GM19035 (cell line): Measurements from ENCODE around the gene ILRUN.
"Not testable (repeated sequence)": the region's sequence is repeated elsewhere in the genome, so short reads cannot be mapped to it uniquely, and the experiment has no call there.

ENCODE experiments used
- ATAC-seq: cut with Tn5 transposase; IDR thresholded peaks from one replicate; pipeline ENCODE4 v1.9.1; 2021; ENCODE audit not compliant: unreplicated experiment

Gene ILRUN

DNA sequence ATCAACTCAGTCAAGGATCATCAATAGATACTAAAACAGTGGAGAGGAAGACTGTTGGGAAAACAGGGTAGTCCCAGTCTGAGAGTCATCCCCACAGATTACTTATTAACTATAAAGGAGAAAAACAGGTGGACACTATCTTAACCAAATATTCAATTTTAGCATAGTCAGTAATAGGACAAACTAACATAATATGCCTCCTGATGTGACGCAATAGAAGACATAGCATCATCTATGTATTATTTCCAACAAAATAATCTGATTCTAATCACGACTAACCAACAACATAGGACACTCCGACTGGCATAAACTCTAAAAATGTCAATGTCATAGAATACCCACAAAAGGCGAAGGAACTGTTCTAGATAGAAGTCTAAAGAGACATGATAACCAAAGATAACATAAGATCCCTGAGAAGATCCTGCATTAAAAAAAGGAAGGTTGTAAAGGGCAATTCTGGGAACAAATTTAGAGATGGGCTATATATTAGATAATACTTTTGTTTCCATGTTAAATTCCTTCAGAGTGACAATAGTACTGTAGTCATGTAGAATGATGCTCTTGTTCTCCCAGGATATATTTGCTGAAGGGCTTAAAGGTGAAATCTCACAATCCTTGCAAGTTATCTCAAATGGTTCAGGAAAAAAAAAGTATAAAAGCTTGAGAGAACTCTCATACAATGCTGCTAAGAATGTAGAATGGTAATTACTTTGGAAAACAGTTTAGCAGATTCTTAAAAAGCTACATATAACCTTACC lies 28.9 kb downstream of the ILRUN start:
- ATAC-seq = no peak

DNA sequence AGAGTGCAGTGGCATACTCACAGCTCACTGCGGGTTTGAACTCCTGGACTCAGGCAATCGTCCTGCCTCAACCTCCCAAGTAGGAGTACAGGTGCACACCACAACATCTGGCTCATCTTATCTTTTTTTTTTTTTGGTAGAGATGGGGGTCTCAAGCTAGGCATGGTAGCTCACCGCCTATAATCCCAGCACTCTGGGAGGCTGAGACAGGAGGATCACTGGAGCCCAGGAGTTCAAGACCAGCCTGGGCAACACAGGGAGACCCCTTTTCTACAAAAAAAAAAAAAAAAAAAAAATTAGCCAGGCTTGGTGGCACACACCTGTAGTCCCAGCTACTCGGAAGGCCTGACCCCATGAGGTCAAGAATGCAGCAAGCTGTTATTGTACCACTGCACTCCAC lies 31.5 kb downstream of the ILRUN start:
- no peak for ATAC-seq

DNA sequence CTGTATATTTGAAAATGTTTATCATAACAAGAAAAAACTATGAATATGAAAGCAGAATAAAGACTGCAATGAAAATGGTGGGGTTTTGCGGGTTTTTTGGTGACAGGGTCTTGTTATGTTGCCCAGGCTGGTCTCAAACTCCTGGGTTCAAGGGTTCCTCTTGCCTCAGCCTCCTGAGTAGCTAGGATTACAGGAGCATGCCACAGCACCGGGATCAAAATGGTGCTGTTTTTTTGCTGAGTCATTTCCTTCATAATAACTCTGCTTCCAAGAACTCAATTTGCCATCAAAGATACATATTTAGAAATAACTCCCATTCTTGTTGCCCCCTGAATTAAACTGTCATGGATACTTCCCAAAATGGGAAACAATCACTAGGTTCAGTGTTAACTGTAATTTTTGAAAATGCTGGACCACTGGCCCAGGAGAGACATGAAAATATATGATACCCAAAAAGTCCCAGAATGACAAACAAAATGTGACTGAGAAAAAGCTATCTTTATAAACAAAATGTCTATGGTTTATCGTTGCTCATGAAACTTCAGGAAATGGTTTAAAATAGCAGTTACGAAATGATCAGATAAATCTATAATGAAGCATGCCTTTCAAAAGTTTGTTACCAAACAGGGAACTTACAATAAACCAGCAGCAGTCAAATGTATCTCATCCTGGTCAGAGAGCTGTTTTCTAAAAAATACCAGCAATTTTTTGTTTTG lies 32.2 kb downstream of the ILRUN start:
- ATAC-seq = no peak

DNA sequence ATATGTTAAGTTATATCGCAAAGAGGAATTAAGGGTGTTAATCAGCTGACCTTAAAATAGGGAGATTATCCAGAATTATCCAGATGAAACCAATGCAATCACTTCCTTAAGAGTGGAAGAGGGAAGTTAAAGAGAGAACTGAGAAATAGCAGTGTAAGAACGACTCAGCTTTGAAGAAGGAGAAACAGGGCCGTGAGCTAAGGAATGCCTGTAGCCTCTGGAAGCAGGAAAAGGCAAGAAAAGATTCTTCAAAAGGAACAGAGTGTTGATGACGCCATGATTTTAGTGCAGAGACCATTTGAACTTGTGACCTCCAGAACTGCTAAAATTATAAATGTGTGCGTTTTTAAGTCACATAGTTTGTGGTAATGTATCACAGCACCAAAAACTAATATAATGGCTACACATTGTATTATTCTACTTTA lies 32.7 kb downstream of the ILRUN start:
- ATAC-seq = no peak

DNA sequence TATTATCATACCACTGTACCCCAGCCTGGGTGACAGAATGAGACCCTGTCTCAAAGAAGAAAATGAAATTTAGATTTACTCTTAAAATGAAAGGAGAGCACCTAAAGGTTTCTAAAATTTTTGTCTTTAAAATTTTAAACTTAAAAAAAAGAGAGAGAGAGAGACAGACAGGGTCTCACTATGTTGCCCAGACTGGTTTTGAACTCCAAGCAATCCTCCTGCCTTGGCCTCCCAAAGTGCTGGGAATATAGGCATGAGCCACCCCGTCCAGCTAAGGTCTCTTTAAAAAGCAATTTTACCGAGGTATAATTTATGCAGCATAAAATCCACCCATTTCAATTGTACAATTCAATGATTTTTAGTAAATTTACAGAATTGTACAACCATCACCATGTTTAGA lies 33.2 kb downstream of the ILRUN start:
- ATAC-seq = no peak

DNA sequence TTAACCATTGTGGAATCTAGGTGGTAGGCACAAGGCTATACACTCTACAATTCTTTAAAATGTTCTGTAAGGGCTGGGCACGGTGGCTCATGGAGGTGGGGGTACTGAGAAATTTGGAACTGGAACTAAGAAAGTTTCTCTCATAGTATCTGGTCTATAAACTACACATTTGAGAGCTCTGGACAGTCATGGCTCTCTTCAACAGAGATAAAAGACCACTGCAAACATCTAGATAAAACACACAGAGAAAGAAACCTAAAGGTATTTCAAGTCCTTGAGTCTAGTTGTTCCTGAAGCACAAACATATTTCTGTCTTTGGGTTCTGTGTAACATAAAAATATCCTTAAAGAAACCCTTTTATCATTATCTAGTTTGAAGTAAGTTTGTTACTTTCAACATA lies 35.2 kb downstream of the ILRUN start:
- no peak for ATAC-seq

DNA sequence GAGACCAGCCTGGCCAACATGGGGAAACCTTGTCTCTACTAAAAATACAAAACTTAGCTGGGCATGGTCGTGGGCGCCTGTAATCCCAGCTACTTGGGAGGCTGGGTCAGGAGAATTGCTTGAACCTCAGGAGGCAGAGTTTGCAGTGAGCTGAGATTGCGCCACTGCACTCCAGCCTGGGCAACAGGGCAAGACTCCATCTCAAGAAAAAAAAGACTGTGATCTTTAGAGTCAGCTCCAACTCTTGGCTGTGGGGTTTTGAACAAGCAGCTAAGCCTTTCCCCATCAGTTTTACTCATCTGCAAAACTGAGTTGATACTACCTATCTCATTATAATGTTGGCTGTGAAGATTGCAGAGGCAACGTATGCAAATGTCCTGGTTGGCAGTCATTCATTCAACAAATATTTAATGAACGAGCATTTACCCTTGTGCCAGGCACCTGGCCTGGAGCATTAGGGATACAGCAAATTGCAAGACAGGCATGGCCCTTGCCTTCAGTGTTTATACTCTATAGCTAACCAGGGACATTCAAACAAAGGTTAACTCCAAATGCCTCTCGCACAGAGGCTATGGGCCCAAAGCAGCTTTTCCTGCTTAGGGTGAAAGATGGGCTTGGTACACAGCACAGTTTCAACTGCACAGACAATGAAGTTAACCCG lies 37.8 kb downstream of the ILRUN start:
- ATAC-seq = no peak

DNA sequence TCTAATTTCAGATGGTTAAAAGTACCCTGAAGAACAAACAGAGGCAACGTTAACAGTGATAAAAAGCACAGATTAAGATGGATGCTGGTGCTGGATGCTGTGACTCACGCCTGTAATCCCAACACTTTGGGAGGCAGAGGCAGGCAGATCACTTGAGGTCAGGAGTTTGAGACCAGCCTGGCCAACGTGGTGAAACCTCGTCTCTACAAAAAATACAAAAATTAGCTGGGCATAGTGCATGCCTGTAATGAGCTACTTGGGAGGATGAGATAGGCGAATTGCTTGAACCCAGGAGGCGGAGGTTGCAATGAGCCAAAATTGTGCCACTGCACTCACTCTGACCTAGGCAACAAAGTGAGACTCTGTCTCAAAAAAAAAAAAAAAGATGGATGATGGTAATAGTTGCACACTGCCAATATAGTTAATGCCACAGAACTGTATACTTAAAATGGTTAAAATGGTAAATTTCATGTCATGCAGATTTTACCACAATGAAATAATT lies 38.5 kb downstream of the ILRUN start:
- not testable (repeated sequence) for ATAC-seq

DNA sequence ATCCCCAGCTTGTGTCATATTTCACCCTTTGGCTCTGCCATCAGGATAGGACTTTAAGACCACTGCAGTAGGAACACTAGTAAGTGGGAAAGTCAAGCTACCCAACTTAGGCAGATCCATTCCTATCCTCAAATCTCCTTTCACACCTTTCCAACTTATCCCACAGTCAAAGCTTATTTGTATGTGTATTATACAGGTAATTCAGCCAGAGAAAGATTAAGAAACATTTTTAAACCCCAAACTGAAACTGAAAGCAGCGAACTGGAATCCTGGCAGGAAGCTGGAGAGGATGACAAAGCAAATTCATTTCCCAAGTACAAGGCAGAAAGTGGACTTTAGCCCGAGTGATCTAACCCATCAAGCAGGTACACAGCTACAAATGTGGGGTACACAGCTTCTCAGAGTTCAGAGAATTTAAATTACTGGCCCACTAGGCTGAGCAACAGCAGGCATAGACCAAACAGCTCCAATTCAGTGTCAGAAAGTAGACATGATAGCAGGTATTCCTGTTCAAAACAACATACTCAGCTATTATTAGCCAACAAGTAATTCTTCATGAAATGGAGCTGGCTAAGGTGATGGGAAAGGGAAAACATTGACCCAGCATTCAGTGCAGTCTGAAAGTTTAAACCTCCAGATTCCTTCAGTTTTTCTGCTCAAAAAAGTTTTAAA lies 39.1 kb downstream of the ILRUN start:
- ATAC-seq = no peak

DNA sequence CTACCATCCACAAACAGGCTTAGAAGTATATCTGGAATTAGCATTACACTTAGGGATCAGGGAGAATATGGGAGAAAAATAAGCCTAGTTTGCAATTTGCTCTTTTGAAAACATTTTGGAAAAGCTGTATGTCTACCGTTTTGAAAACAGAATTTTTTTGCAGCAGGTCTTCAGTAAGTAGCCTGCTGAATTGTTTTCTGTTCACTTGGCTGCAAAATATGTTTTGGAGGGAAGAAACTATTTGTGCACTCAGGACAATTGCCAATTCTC lies 39.6 kb downstream of the ILRUN start:
- no peak for ATAC-seq

DNA sequence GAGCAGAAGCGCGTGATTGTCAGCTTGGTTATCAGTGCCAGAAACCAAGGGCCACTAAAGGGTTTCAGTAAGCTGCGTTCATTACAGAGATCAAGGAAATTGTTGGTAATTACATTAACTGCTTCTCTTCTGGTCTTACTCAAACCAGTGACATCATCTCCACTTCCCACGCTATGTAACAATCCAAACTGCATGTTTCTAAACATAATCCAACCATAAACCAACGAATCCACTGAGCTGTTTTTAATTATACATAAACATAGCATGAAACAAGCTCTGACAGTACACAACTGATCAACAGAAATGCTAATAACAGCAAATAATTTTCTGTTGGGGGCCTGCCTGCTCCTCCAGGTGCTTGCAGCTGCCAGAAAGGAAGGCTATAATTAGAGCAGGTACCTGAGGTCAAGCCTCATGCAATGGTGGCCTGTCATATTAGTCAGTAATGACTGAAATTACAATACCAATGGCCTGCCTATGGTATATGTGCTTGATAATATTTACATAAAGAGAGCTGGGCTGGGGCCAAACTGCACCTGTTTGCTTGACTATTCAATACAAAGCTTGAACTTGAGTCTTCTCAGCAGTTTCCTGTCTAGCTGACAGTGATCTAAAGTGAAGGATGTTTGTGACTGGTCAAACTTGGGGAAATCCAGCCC lies 40.1 kb downstream of the ILRUN start:
- ATAC-seq = peak; percentile 87

DNA sequence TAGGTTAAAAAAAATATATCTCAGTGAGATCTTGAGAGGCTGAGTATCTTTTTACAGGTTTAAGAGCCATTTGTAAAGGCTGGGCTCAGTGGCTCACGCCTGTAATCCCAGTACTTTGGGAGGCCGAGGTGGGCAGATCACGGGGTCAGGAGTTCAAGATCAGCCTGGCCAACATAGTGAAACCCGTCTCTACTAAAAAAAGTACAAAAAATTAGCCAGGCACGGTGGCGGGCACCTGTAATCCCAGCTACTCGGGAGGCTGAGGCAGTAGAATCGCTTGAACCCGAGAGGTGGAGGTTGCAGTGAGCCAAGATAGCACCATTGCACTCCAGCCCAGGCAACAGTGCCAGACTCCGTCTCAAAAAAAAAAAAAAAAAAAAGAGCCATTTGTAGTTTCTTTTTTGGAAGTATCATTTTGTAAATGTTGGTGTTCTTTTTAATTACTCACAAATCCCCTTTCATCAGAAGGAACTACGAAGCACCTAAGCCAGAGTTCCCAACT lies 40.6 kb downstream of the ILRUN start:
- ATAC-seq = not testable (repeated sequence)

DNA sequence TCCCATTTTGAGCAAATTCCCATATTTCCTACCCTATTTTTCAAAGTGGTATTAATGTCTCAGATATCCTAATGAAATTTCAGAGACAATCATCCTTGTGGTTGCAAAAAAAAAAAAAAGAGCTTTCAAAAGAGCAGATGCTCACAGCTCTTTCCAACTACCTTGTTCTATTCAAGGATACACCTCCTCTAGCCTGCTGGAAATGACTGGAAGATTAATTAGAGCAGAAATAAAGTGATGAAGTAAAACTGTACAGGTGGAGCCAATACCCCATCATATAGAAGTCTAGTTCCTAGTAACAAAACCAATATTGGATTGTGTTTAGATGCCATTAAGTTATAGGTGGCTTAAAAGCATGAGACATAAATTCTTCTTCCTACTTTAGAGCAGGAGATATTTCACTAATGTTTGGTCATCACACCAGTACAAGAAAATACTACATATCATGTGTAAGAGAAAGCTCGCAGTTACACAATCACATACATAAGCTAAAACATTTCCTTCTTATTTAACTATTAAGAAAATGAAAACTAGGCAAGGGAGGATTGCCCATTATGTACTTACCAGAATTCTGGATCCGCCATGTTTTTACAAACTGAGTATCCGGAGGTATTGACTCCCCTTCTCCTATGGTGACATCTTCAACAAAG lies 42.4 kb downstream of the ILRUN start:
- no peak for ATAC-seq

DNA sequence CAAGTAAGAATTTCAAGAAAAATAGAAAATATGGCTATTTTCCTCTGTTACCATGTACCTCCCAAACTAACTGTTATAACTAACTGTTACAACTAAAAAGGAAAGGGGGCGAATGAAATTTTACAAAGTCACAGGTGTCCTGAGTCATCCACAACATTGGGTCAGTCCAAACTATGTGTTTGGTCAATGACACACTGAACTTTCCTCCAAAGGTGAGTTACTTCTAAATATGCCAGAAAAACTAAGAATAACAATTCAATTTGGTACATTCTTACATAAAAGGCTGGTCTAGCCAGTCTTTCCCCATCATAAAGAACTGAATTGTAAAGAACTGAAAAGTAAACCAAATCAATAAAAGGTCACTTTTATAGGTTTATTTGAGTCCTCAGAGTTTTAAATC lies 44.3 kb downstream of the ILRUN start:
- ATAC-seq = no peak

DNA sequence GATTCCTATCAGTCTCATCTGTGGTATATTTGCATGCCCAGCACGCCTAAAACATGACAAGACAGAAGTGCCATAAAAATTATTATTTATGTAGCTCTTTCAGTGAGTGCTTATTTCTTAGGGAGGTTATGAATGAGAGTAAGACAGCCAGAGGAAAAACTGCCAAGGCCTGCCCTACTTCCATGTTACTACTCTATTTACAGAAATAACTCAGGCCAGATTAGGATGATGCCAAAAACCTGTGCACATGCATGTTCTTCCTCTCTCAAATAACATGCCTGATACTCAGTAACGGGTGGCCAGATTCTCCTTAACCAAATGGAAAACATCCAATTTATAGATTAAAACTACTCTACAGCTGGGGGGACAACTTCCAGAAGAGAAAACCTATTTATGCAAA lies 45.7 kb downstream of the ILRUN start:
- ATAC-seq = no peak

DNA sequence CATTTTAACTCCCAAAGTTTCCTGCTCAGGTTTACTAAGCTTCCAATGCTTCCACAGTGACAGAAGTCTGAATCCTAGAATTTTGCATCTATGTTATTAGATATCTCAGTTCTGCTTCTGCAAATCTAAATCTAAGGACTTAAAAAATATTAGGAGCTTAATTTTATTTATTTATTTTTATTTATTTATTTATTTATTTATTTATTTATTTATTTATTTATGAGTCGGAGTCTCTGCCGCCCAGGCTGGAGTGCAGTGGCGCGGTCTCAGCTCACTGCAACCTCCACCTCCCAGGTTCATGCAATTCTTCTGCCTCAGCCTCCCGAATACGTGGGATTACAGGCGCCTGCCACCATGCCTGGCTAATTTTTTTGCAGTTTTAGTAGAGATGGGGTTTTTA lies 46.3 kb downstream of the ILRUN start:
- not testable (repeated sequence) for ATAC-seq

DNA sequence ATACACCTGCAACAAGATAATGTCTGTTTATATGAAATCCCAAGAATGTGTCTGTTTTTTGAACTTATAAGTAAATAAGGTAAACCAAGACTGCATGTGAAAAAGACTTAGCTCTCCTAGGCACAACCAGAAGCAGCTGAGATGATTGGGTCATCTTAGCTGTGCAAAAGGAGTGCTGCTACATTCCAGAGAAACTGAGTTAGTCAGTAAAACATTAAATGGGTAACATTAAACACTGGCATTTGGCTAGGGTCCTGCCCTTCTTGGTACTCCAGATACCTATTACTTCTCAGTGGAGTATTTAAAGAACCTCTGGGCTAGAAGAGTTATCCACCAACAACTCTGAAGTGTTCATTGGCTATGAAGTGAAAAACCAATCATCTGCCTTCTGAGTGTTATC lies 47.8 kb downstream of the ILRUN start:
- ATAC-seq = no peak
